HepG2 (cell line): ENCODE measurements around the gene CNRIP1. TPM values are rescaled to one million over a fixed set of nuclear protein-coding genes. Genes with fewer than 3 reads are reported as not detected.

Experiments used
- ATAC-seq: fragments of 200-7000 bp; cut with Tn5 transposase; 3 replicates; pipeline ENCODE4 v1.9.1; 2020; ENCODE audit warnings: mild to moderate bottlenecking, moderate library complexity
- BruUV-seq: library from RNA; stranded (reverse); fragments of 400-500 nt; replicated peaks from 2 replicates; lab custom pipeline; 2021; lab: Mats Ljungman, UMichigan
- CTCF ChIA-PET: fragments of 300-600 bp; formaldehyde crosslinking; extraction: SDS; loops from one replicate; lab custom pipeline; 2021; ENCODE audit warnings: low total read pairs, inconsistent platforms, low intra/inter-chr PET ratio; lab: Yijun Ruan, JAX
- POLR2A ChIA-PET: fragments of 350-600 bp; sonication (Branson Sonifier 250); formaldehyde crosslinking; loops from one replicate; lab custom pipeline; 2020; ENCODE audit warnings: antibody characterized with exemption, inconsistent platforms; lab: Yijun Ruan, JAX
- DNase-seq: peaks from one replicate; pipeline ENCODE4 v3.0.0-alpha.2; 2015; ENCODE audit warnings: low spot score
- FAIRE-seq: peaks from 3 replicates; lab custom pipeline; 2011; peaks lifted over from hg19 to GRCh38; lab: Jason Lieb, UNC
- H2AFZ ChIP-seq: one replicate; pipeline ENCODE4 v1.6.1; 2011; ENCODE audit warnings: low read length, inconsistent platforms
- H3K27ac ChIP-seq: fragments of 300-600 bp; 3 replicates; pipeline ENCODE4 v1.8.0; 2011; ENCODE audit warnings: mixed run types, mild to moderate bottlenecking, mixed read lengths, low read length, inconsistent platforms; ENCODE audit not compliant: insufficient read depth; ENCODE audit errors: extremely low read length
- H3K27me3 ChIP-seq, 2 experiments: fragments of 200-600 bp in 1 of 2; 2 replicates in 1 of 2; 3 replicates in 1 of 2; pipeline versions ENCODE4 v1.6.0 to v1.8.0; 2011; ENCODE audit warnings: low read length in 2 of 2, mild to moderate bottlenecking in 2 of 2, moderate library complexity in 2 of 2, inconsistent platforms in 1 of 2; ENCODE audit not compliant: insufficient read depth in 2 of 2, control insufficient read depth in 1 of 2
- H3K36me3 ChIP-seq, 2 experiments: fragments of 200-600 bp in 1 of 2; replicated peaks in 1 of 2; 2 replicates in 1 of 2; 3 replicates in 1 of 2; pipeline versions ENCODE4 v1.5.1 to v1.8.0; 2011; ENCODE audit warnings: low read length in 2 of 2, inconsistent platforms in 1 of 2; ENCODE audit not compliant: insufficient read depth in 2 of 2, control insufficient read depth in 1 of 2
- H3K4me1 ChIP-seq: 2 replicates; pipeline ENCODE4 v1.5.1; 2012; ENCODE audit warnings: low read length, inconsistent platforms; ENCODE audit not compliant: insufficient read depth
- H3K4me2 ChIP-seq: 2 replicates; pipeline ENCODE4 v1.6.0; 2011; ENCODE audit warnings: low read depth, low read length, inconsistent platforms
- H3K4me3 ChIP-seq, 3 experiments: fragments of 200-600 bp in 1 of 3; sonication (generic), shearing (Covaris generic) in 1 of 3; replicated peaks in 1 of 3; 2 replicates each; pipeline ENCODE4 v1.5.1; 2011 to 2016; ENCODE audit warnings: low read length in 3 of 3, inconsistent platforms in 2 of 3, low read depth in 2 of 3, mild to moderate bottlenecking in 2 of 3, control low read depth in 1 of 3, mixed read lengths in 1 of 3; ENCODE audit not compliant: insufficient read depth in 1 of 3
- H3K79me2 ChIP-seq: one replicate; pipeline ENCODE4 v1.6.1; 2011; ENCODE audit warnings: low read length, inconsistent platforms; ENCODE audit not compliant: insufficient read depth
- H3K9ac ChIP-seq: 2 replicates; pipeline ENCODE4 v1.6.0; 2011; ENCODE audit warnings: mild to moderate bottlenecking, low read depth, low read length, inconsistent platforms; ENCODE audit not compliant: insufficient read depth
- H3K9me3 ChIP-seq: 2 replicates; pipeline ENCODE4 v1.5.1; 2012; ENCODE audit warnings: mild to moderate bottlenecking, low read length
- H4K20me1 ChIP-seq: 2 replicates; pipeline ENCODE4 v1.6.0; 2011; ENCODE audit warnings: inconsistent platforms, mild to moderate bottlenecking, low read length, moderate library complexity; ENCODE audit not compliant: insufficient read depth
- CSRNP2 ChIP-seq: sonication (generic); formaldehyde crosslinking; conservative IDR thresholded peaks from 2 replicates; pipeline ENCODE4 v1.8.0; 2022; ENCODE audit warnings: low read depth, missing genetic modification reagents
- HMGXB3 ChIP-seq: sonication (generic); formaldehyde crosslinking; IDR thresholded peaks from 2 replicates; pipeline ENCODE4 v1.4.0; 2020; ENCODE audit warnings: missing genetic modification reagents, borderline replicate concordance
- POLR2G ChIP-seq: fragments of 200-400 bp; formaldehyde crosslinking; IDR thresholded peaks from 2 replicates; pipeline ENCODE4 v1.6.1; 2018; ENCODE audit warnings: mild to moderate bottlenecking, low read depth, low read length, moderate library complexity
- SP1 ChIP-seq, 2 experiments: fragments of 450-650 bp in 1 of 2; sonication (generic) in 1 of 2; formaldehyde crosslinking in 1 of 2; IDR thresholded peaks; 2 replicates each; pipeline versions ENCODE4 v1.4.0 to v1.6.1; 2016 to 2020; ENCODE audit warnings: missing genetic modification reagents in 1 of 2
- SPEN ChIP-seq: sonication (generic); formaldehyde crosslinking; IDR thresholded peaks from 2 replicates; pipeline ENCODE4 v1.5.1; 2020; ENCODE audit warnings: low read depth, mild to moderate bottlenecking, missing genetic modification reagents
- THYN1 ChIP-seq: sonication (generic); formaldehyde crosslinking; IDR thresholded peaks from 2 replicates; pipeline ENCODE4 v1.8.1; 2023; ENCODE audit warnings: low read depth, mild to moderate bottlenecking, moderate library complexity, missing genetic modification reagents, borderline replicate concordance
- ZFX ChIP-seq: sonication (generic); formaldehyde crosslinking; IDR thresholded peaks from 2 replicates; pipeline ENCODE4 v1.4.0; 2020; ENCODE audit warnings: mild to moderate bottlenecking, low read depth, missing genetic modification reagents, moderate library complexity
- ZHX2 ChIP-seq, 2 experiments: sonication (generic) in 1 of 2; formaldehyde crosslinking in 1 of 2; IDR thresholded peaks; 2 replicates each; pipeline versions ENCODE4 v1.6.1 to v1.9.0; 2014 to 2022; ENCODE audit warnings: antibody characterized with exemption in 1 of 2, borderline replicate concordance in 1 of 2, inconsistent platforms in 1 of 2, low read depth in 1 of 2, missing genetic modification reagents in 1 of 2
- ZNF616 ChIP-seq: sonication (generic); formaldehyde crosslinking; IDR thresholded peaks from 2 replicates; pipeline ENCODE4 v1.5.0; 2020; ENCODE audit warnings: low read depth, mild to moderate bottlenecking, missing genetic modification reagents
- ZNF746 ChIP-seq: sonication (generic); formaldehyde crosslinking; IDR thresholded peaks from 2 replicates; pipeline ENCODE4 v1.8.0; 2022; ENCODE audit warnings: mild to moderate bottlenecking, missing genetic modification reagents
- ZNF747 ChIP-seq: sonication (generic); formaldehyde crosslinking; IDR thresholded peaks from 2 replicates; pipeline ENCODE4 v1.8.1; 2023; ENCODE audit warnings: missing genetic modification reagents, mild to moderate bottlenecking, borderline replicate concordance
- WGBS: methylation state at CpG from one replicate; pipeline ENCODE4 v1.1.6; 2017; ENCODE audit warnings: low lambda C conversion rate; 5-methylcytosine and 5-hydroxymethylcytosine counted together
- in situ Hi-C: cut with HindIII; loops from 2 replicates; pipeline ENCODE4 v1.10.0; 2017; ENCODE audit warnings: low pct_unique_long_range_greater_than_20kb; ENCODE audit not compliant: extremely low pct_ligation_motif_present
- intact Hi-C: fragments of 100-400 bp; cut with micrococcal nuclease; formaldehyde crosslinking; loops from one replicate; pipeline ENCODE4 v1.10.0; 2022; ENCODE audit not compliant: unreplicated experiment
- polyA plus RNA-seq, 8 experiments: library from polyadenylated mRNA; depleted of rRNA in 3 of 8; stranded (reverse) in 7 of 8; unstranded in 1 of 8; fragments of >200 nt; fragmentation: Illumina TruSeq in 4 of 8; extraction: Trizol in 4 of 8; gene quantifications; 2 replicates each; pipeline versions ENCODE4 v1.2.1 to v1.2.3, GENCODE V29; 2011 to 2016; ENCODE audit warnings: low read depth in 4 of 8, missing spikeins in 1 of 8, mixed read lengths in 1 of 8; ENCODE audit not compliant: insufficient read depth in 1 of 8
- total RNA-seq, 5 experiments: library from RNA; depleted of rRNA; stranded (reverse); fragments of >200 nt; fragmentation: Illumina TruSeq; extraction: Trizol; gene quantifications; 2 replicates each; pipeline ENCODE4 v1.2.3, GENCODE V29; 2016; ENCODE audit warnings: low read depth in 1 of 5

CNRIP1 gene
- total and polyA plus RNA-seq, 2 of the 13 experiments (the other 11 are each of a cell fraction or from before 2014, with no cell fraction given), result not detected

- TF ChIP-seq HMGXB3, result no peak
- TF ChIP-seq ZFX (CRISPR knock-in tag), result no peak
- no peak for TF ChIP-seq CSRNP2
These were observed 40.1 kb downstream of the CNRIP1 start (continued) for GRCh38 chr2:68279691-68280090.

- DNase-seq (no peak), ATAC-seq (no peak), FAIRE-seq (no peak)
- H4K20me1 ChIP-seq, result no peaks in the 10 kb centered on the region
- no peaks in the 10 kb centered on the region for H3K79me2 ChIP-seq
- H2AFZ ChIP-seq, result no peak overlapping the region
- in situ Hi-C loops (no loop called here), intact Hi-C loops (no loop called here)
- 59% methylated on average over 1 of the region's 1 CpG for WGBS
- no peaks in the 10 kb centered on the region for H3K36me3 ChIP-seq
- no peak overlapping the region for H3K4me2 ChIP-seq
- H3K4me1 ChIP-seq, result peaks cover 9% of the 10 kb centered on the region
- no peak overlapping the region for H3K27ac ChIP-seq
- H3K27me3 ChIP-seq, result no peaks in the 10 kb centered on the region
- ChIA-PET CTCF (no interaction called here), POLR2A (no interaction called here)
- no peak overlapping the region for H3K9ac ChIP-seq
- H3K4me3 ChIP-seq, result no peak overlapping the region
- no TSS peak for BruUV-seq
- H3K9me3 ChIP-seq, result no peaks in the 10 kb centered on the region
- TF ChIP-seq ZNF746 (CRISPR knock-in tag) (no peak), ZHX2 (IDR thresholded peaks at IDR 0.05; ENCODE audit: low read depth) (no peak), ZHX2 (CRISPR knock-in tag; IDR thresholded peaks at IDR 0.05; ENCODE audit: borderline replicate concordance) (no peak), ZNF616 (CRISPR knock-in tag) (no peak), SP1 (IDR thresholded peaks at IDR 0.05) (no peak), SP1 (CRISPR knock-in tag; IDR thresholded peaks at IDR 0.05) (no peak), THYN1 (no peak), SPEN (CRISPR knock-in tag) (no peak), POLR2G (no peak), ZNF747 (CRISPR knock-in tag) (no peak)
These were observed 41.6 kb downstream of the CNRIP1 start for GRCh38 chr2:68278169-68278568.
